ENCODE measurements around the gene PLEKHA6.

PLEKHA6 gene

GRCh38 chr1:204280099-204280961, 79.4 kb downstream of the PLEKHA6 start:
- DNase-seq: no peak

GRCh38 chr1:204278958-204279357, 80.8 kb downstream of the PLEKHA6 start:
- DNase-seq: no peak

GRCh38 chr1:204278251-204278650, 81.5 kb downstream of the PLEKHA6 start:
- DNase-seq: no peak

- no peak for DNase-seq
Observed at GRCh38 chr1:204277563-204278219, 82.0 kb downstream of the PLEKHA6 start.

GRCh38 chr1:204275695-204276370, 83.9 kb downstream of the PLEKHA6 start:
- no peak for DNase-seq

GRCh38 chr1:204274446-204274845, 85.3 kb downstream of the PLEKHA6 start:
- no peak for DNase-seq

- DNase-seq: no peak
Observed at GRCh38 chr1:204272505-204272904, 87.2 kb downstream of the PLEKHA6 start.

- no peak for DNase-seq
Observed at GRCh38 chr1:204271970-204272369, 87.8 kb downstream of the PLEKHA6 start.

GRCh38 chr1:204268101-204268500, 91.6 kb downstream of the PLEKHA6 start:
- DNase-seq: no peak

GRCh38 chr1:204267191-204267601, 92.5 kb downstream of the PLEKHA6 start:
- DNase-seq: no peak

GRCh38 chr1:204266504-204267034, 93.2 kb downstream of the PLEKHA6 start:
- no peak for DNase-seq

GRCh38 chr1:204265665-204266064, 94.1 kb downstream of the PLEKHA6 start:
- no peak for DNase-seq

GRCh38 chr1:204264805-204265204, 94.9 kb downstream of the PLEKHA6 start:
- no peak for DNase-seq

- DNase-seq: no peak
Observed at GRCh38 chr1:204263254-204263910, 96.3 kb downstream of the PLEKHA6 start.

- DNase-seq: no peak
Observed at GRCh38 chr1:204262506-204263253, 97.0 kb downstream of the PLEKHA6 start.

GRCh38 chr1:204261746-204262505, 97.8 kb downstream of the PLEKHA6 start:
- DNase-seq: no peak

- no peak for DNase-seq
Observed at GRCh38 chr1:204261266-204261665, 98.5 kb downstream of the PLEKHA6 start.

GRCh38 chr1:204260601-204261197, 99.0 kb downstream of the PLEKHA6 start:
- DNase-seq: no peak

GRCh38 chr1:204259782-204260181, 99.9 kb downstream of the PLEKHA6 start:
- no peak for DNase-seq

GRCh38 chr1:204259196-204259595, 100.5 kb downstream of the PLEKHA6 start:
- no peak for DNase-seq
